Peyer's patch (tissue), 4 donors: ENCODE data around the gene CD93. TPM values are rescaled to one million over a fixed set of nuclear protein-coding genes. Genes with fewer than 3 reads are reported as not detected.

Experiments used
- DNase-seq, 3 donors: peaks; one replicate each; pipeline ENCODE4 v3.0.0-alpha.2; 2017 to 2019
- H3K27ac ChIP-seq, 4 donors: fragments of 200-600 bp; sonication (generic); one replicate each; pipeline ENCODE4 v1.5.1; 2016 to 2019
- H3K27me3 ChIP-seq, 2 donors: fragments of 200-600 bp; sonication (generic); one replicate each; pipeline ENCODE4 v1.5.1; 2019
- H3K36me3 ChIP-seq, 3 donors: fragments of 200-600 bp; sonication (generic); one replicate each; pipeline ENCODE4 v1.5.1; 2016 to 2019
- H3K4me1 ChIP-seq, 4 donors: fragments of 200-600 bp; sonication (generic); one replicate each; pipeline ENCODE4 v1.5.1; 2016 to 2019
- H3K4me3 ChIP-seq, 4 donors: fragments of 200-600 bp; sonication (generic); 1 replicate in 3 of 4; 2 replicates in 1 of 4; pipeline ENCODE4 v1.5.1; 2016 to 2019; ENCODE audit warnings: mild to moderate bottlenecking in 1 of 4
- H3K9me3 ChIP-seq, 4 donors: fragments of 200-600 bp; sonication (generic); one replicate each; pipeline ENCODE4 v1.5.1; 2016 to 2019; ENCODE audit warnings: mild to moderate bottlenecking in 1 of 4
- POLR2A ChIP-seq, 2 donors: fragments of 450-650 bp; IDR thresholded peaks; one replicate each; pipeline ENCODE4 v1.5.1; 2017; ENCODE audit warnings: antibody characterized with exemption in 2 of 2, mild to moderate bottlenecking in 2 of 2, moderate library complexity in 2 of 2
- total RNA-seq, 4 donors: library from RNA; depleted of rRNA; stranded (reverse); fragments of >200 nt; gene quantifications; one replicate each; pipeline ENCODE4 v1.1.0, GENCODE V29; 2016
- TF ChIP-seq, protein P1 (sequence below), 6 experiments: fragments of 450-650 bp in 4 of 6; fragments of 200-600 bp in 2 of 6; sonication (generic) in 1 of 6; IDR thresholded peaks; one replicate each; pipeline ENCODE4 v1.5.1; 2017 to 2019; ENCODE audit warnings: antibody characterized with exemption in 6 of 6, mild to moderate bottlenecking in 3 of 6, moderate library complexity in 1 of 6

CD93 gene
- total RNA-seq, 4 donors from 2014 or later: 3.7 to 16.5 (median 9.7) TPM

DNA sequence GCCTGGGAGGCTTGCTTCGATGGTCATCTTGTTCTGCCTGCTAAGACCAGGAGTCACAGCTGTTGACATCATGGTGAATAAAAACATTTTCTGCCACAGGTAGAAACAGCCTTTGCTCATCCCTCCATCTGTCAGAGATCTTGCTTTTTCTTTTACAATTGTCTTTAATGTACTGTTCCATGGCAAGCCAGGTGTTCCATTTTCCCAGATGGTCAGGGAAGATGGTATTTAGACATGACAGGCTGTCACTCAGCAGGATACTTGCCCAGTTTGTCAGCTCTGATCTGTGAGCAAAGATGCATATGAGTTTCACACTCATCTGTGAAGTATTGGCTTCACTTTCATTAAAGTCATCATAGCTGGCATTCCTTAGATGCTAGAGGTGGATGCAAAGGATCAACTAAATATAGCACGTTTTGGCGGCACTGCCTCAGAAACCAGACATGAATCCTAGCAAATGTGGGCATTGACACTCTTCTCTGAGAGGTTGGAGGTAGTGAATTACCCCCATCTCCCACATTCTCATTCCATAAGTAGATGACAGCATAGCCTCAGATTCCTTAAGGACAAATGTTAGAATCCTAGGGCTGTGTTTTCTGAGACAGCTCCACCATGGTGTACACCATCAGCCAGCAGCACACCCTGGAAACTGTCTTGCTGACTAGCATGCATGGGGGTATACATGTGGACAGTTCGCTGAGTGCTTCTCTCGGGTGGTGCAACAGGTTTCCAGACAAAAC is 46.8 kb downstream of the CD93 start:
- Histone ChIP-seq H3K4me1 (no peaks in the 10 kb centered on the region), H3K36me3 (no peaks in the 10 kb centered on the region), H3K4me3 (no peak overlapping the region), H3K9me3 (no peaks in the 10 kb centered on the region), H3K27ac (no peak overlapping the region), H3K27me3 (no peaks in the 10 kb centered on the region)
- TF ChIP-seq, protein P1, sequence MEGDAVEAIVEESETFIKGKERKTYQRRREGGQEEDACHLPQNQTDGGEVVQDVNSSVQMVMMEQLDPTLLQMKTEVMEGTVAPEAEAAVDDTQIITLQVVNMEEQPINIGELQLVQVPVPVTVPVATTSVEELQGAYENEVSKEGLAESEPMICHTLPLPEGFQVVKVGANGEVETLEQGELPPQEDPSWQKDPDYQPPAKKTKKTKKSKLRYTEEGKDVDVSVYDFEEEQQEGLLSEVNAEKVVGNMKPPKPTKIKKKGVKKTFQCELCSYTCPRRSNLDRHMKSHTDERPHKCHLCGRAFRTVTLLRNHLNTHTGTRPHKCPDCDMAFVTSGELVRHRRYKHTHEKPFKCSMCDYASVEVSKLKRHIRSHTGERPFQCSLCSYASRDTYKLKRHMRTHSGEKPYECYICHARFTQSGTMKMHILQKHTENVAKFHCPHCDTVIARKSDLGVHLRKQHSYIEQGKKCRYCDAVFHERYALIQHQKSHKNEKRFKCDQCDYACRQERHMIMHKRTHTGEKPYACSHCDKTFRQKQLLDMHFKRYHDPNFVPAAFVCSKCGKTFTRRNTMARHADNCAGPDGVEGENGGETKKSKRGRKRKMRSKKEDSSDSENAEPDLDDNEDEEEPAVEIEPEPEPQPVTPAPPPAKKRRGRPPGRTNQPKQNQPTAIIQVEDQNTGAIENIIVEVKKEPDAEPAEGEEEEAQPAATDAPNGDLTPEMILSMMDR (IDR thresholded peaks at IDR 0.05): no peak
- no peak for DNase-seq

DNA sequence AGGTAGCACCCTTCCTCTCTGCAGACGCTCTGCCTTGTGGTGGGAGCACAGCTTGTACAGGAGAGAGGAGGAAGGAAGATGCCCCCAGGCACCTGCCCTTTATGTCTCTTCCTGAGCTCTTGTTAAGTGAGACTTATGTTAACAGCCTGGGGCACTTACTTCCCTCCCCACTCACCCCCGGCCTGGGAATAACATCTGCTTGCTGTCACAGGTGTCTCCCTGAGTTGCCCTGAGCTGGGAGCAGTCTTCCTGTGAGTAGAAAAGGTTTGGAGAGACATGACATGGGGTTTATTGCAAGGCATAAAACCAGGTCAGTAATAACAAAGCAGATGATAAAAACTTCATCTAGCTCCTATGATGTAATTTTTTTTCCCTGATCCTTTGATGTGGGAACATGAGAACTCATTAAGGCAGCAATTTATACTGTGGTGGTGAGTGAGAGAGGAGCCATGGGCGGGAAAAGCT is 49.1 kb downstream of the CD93 start:
- no peak for DNase-seq
- H3K27me3 ChIP-seq: no peaks in the 10 kb centered on the region
- H3K27ac ChIP-seq: no peak overlapping the region
- no peak overlapping the region for H3K4me3 ChIP-seq
- no peak for TF ChIP-seq POLR2A (IDR thresholded peaks at IDR 0.05)
- TF ChIP-seq, protein P1 (IDR thresholded peaks at IDR 0.05): no peak
- no peaks in the 10 kb centered on the region for H3K4me1 ChIP-seq
- no peaks in the 10 kb centered on the region for H3K9me3 ChIP-seq
- H3K36me3 ChIP-seq: no peaks in the 10 kb centered on the region

DNA sequence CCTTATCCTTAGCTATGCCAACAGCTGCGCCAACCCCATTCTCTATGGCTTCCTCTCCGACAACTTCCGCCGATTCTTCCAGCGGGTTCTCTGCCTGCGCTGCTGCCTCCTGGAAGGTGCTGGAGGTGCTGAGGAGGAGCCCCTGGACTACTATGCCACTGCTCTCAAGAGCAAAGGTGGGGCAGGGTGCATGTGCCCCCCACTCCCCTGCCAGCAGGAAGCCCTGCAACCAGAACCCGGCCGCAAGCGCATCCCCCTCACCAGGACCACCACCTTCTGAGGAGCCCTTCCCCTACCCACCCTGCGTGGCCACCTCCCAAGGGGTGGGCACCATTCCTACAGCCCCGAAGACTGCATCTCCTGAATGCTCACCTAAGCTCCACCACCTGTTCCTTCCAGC is 49.8 kb downstream of the CD93 start:
- no peak overlapping the region for H3K27ac ChIP-seq
- no peaks in the 10 kb centered on the region for H3K4me1 ChIP-seq
- no peaks in the 10 kb centered on the region for H3K27me3 ChIP-seq
- H3K36me3 ChIP-seq: no peaks in the 10 kb centered on the region
- H3K9me3 ChIP-seq: no peaks in the 10 kb centered on the region
- no peak overlapping the region for H3K4me3 ChIP-seq
- TF ChIP-seq, protein P1 (IDR thresholded peaks at IDR 0.05): no peak
- TF ChIP-seq POLR2A (IDR thresholded peaks at IDR 0.05): no peak
- no peak for DNase-seq

DNA sequence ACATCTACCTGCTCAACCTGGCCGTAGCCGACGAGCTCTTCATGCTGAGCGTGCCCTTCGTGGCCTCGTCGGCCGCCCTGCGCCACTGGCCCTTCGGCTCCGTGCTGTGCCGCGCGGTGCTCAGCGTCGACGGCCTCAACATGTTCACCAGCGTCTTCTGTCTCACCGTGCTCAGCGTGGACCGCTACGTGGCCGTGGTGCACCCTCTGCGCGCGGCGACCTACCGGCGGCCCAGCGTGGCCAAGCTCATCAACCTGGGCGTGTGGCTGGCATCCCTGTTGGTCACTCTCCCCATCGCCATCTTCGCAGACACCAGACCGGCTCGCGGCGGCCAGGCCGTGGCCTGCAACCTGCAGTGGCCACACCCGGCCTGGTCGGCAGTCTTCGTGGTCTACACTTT is 50.4 kb downstream of the CD93 start:
- Histone ChIP-seq H3K4me1 (no peaks in the 10 kb centered on the region), H3K27ac (no peak overlapping the region), H3K36me3 (no peaks in the 10 kb centered on the region), H3K9me3 (no peaks in the 10 kb centered on the region), H3K4me3 (no peak overlapping the region), H3K27me3 (no peaks in the 10 kb centered on the region)
- TF ChIP-seq, protein P1 (IDR thresholded peaks at IDR 0.05): no peak
- TF ChIP-seq POLR2A (IDR thresholded peaks at IDR 0.05): no peak
- DNase-seq: no peak

DNA sequence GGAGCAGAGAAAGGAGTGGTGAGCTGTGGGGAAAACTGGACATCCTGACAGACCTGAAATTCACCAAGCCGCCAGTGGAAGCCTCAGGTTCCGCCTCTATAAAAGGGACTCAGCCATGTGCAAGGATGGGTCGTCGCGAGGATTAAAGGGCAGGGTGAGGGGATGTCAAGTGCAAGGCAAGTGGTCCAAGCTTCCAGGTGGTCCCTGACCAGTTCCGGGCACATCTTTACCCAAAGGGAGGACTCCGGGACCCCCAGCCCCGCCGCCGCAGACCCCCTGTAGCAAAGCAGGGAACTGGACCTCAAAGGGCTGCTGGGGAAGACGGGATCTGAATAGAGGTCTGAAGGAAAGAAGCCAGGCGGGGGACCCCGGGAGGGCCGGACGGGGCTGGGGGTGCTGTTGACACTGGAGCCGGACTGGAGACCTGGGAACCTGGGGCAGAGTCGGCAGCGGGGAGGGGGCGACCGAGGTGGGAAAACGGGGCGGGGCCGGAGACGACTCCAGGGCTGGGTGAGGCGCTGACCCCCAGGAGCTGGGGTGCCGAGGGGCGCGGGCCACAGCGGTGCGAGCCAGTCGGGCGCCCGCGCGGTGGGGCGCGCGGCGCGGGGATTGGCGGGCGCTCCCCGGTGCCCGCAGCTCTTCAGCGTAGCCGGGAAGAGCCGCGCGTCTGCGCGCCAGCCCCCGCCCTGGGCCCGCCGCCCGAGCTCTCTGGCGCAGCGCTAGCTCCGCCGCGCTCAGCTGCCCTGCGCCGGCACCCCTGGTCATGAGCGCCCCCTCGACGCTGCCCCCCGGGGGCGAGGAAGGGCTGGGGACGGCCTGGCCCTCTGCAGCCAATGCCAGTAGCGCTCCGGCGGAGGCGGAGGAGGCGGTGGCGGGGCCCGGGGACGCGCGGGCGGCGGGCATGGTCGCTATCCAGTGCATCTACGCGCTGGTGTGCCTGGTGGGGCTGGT is 51.1 kb downstream of the CD93 start, which contains the start of gene SSTR4:
SSTR4 (plus strand) TSS at position 592 of the 951 bp plus-strand sequence; CDS start at position 764, 172 bp downstream.
- Histone ChIP-seq H3K9me3 (no peaks in the 10 kb centered on the region), H3K27ac (no peak within 1 kb of the TSS), H3K4me1 (no peaks in the 10 kb centered on the region), H3K27me3 (no peaks in the 10 kb centered on the region), H3K36me3 (no peaks in the 10 kb centered on the region), H3K4me3 (no peak within 1 kb of the TSS)
- TF ChIP-seq, protein P1 (IDR thresholded peaks at IDR 0.05): no peak
- TF ChIP-seq POLR2A (IDR thresholded peaks at IDR 0.05): no peak
- no peak for DNase-seq
